ENCODE measurements around the gene MAGI2.

MAGI2 gene

GRCh38 chr7:78189762-78190161, 1263.7 kb downstream of the MAGI2 start:
- no peak overlapping the region for H3K4me3 ChIP-seq (ENCODE audit: low read depth, low read length)
- TF ChIP-seq CTCF (conservative IDR thresholded peaks at IDR 0.05; ENCODE audit: low read depth, low read length) = no peak
- no peak for DNase-seq (ENCODE audit: low read depth)

DNA sequence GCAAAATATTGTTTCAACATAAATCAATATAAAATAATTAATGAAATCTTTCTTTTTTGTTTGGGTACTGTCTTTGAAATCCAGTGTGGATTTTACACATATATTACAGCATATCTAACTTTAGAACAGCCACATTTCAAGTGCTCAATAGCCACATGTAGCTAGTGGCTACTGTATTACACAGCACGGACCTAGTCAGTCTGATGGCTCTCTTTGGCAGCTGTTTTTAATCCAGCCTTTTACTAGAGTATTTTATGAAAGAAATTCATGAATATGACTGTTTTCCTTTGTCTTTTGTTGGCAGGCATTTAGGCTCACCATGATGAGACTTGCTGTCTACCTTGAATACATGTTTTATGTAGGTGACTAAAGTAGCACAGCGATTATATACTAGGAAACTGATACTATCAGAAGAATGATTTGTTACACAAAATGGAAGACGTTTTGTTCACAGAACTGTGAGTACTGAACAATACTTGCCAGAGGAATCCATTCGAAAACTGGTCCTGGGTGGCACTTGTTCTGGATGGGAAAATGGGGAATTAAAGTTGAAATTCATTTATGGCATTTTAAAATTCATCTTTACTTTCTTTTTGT, 1268.2 kb downstream of the MAGI2 start:
- H3K4me3 ChIP-seq (ENCODE audit: low read depth, low read length) = no peak overlapping the region
- no peak for DNase-seq (ENCODE audit: low read depth)
- no peak for TF ChIP-seq CTCF (conservative IDR thresholded peaks at IDR 0.05; ENCODE audit: low read depth, low read length)

GRCh38 chr7:78184299-78184698, 1269.2 kb downstream of the MAGI2 start:
- no peak overlapping the region for H3K4me3 ChIP-seq (ENCODE audit: low read depth, low read length)
- TF ChIP-seq CTCF (conservative IDR thresholded peaks at IDR 0.05; ENCODE audit: low read depth, low read length) = no peak
- DNase-seq (ENCODE audit: low read depth) = no peak

DNA sequence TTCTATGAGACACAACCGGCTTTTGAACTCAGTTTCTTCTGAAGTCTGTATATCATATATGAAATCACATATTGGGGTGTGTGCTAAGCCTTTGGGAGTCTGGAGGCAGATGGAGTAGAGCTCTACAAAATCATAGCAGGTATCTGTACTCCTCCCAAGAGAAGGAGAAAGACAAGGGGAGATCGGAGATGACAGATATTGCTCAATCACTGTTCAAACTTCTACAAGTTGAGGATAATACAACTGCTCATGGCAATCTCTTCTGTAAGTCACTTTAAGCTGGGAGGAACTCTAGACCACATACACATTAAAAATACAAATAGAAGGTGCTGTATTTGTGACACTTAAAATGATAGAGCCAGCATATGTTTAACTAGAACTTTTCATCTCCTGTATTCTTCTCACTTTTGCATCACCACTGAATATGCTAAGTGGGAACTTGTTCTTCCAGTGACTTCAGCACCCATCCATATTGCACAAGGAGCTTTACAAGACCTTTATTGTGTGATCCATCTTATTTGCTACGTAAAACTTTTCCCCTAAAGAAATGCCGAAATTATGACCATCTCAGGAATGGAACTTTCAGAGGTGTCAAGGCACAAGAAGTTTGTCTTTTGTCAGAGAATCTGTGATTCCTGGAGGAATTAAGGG, 1273.5 kb downstream of the MAGI2 start:
- no peak for DNase-seq (ENCODE audit: low read depth)
- no peak for TF ChIP-seq CTCF (conservative IDR thresholded peaks at IDR 0.05; ENCODE audit: low read depth, low read length)
- H3K4me3 ChIP-seq (ENCODE audit: low read depth, low read length) = no peak overlapping the region

- TF ChIP-seq CTCF (conservative IDR thresholded peaks at IDR 0.05; ENCODE audit: low read depth, low read length) = no peak
- no peak overlapping the region for H3K4me3 ChIP-seq (ENCODE audit: low read depth, low read length)
- no peak for DNase-seq (ENCODE audit: low read depth)
Measured at GRCh38 chr7:78179211-78179610, 1274.3 kb downstream of the MAGI2 start.

DNA sequence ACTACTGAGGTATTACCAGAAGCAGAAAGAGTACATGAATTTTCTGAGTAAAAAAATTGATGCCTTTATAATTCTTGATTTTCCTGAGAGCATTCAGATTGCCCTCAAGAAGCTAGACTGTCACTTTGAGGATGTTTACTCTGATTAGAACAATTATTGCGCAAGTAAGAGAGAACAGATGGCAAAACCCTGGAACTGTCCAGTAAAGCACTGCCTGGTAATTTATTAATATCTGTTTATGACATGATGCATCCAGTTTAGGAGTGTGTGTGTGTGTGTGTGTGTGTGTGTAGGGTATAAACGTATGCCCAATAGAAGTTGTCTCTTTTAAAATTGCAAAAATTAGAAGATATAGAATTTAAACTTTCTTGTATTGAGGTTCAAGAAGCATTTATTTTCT, 1275.1 kb downstream of the MAGI2 start:
- TF ChIP-seq CTCF (conservative IDR thresholded peaks at IDR 0.05; ENCODE audit: low read depth, low read length) = no peak
- DNase-seq (ENCODE audit: low read depth) = peak; percentile 8
- no peak overlapping the region for H3K4me3 ChIP-seq (ENCODE audit: low read depth, low read length)

GRCh38 chr7:78176171-78176570, 1277.3 kb downstream of the MAGI2 start:
- TF ChIP-seq CTCF (conservative IDR thresholded peaks at IDR 0.05; ENCODE audit: low read depth, low read length) = no peak
- H3K4me3 ChIP-seq (ENCODE audit: low read depth, low read length) = no peak overlapping the region
- no peak for DNase-seq (ENCODE audit: low read depth)

Measured in choroid plexus epithelial cell (primary cell).